GM13976 (cell line): ENCODE data around the gene ADORA2B.
"Not testable (repeated sequence)": the region's sequence is repeated elsewhere in the genome, so short reads cannot be mapped to it uniquely, and the experiment has no call there.

ENCODE experiments used
- DNase-seq: peaks from one replicate; pipeline ENCODE4 v3.0.0; 2012; ENCODE audit warnings: low spot score
- in situ Hi-C: fragments of 300-500 bp; cut with MboI; formaldehyde crosslinking; loops from one replicate; pipeline ENCODE4 v1.12.0; 2022; ENCODE audit warnings: low sequenced_read_pairs, mixed read lengths, inconsistent platforms; ENCODE audit not compliant: unreplicated experiment
- TF ChIP-seq, protein P1 (sequence below): IDR thresholded peaks from 2 replicates; pipeline ENCODE4 v1.5.1; 2012; ENCODE audit warnings: borderline replicate concordance, mild to moderate bottlenecking; ENCODE audit not compliant: insufficient read depth; ENCODE audit errors: extremely low read depth, missing control alignments, control extremely low read depth

ADORA2B gene

GRCh38 chr17:15909481-15909991 is 35.4 kb upstream of the ADORA2B start:
- in situ Hi-C loops = no loop called here
- no peak for DNase-seq
- TF ChIP-seq, protein P1, sequence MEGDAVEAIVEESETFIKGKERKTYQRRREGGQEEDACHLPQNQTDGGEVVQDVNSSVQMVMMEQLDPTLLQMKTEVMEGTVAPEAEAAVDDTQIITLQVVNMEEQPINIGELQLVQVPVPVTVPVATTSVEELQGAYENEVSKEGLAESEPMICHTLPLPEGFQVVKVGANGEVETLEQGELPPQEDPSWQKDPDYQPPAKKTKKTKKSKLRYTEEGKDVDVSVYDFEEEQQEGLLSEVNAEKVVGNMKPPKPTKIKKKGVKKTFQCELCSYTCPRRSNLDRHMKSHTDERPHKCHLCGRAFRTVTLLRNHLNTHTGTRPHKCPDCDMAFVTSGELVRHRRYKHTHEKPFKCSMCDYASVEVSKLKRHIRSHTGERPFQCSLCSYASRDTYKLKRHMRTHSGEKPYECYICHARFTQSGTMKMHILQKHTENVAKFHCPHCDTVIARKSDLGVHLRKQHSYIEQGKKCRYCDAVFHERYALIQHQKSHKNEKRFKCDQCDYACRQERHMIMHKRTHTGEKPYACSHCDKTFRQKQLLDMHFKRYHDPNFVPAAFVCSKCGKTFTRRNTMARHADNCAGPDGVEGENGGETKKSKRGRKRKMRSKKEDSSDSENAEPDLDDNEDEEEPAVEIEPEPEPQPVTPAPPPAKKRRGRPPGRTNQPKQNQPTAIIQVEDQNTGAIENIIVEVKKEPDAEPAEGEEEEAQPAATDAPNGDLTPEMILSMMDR = no peak

DNA sequence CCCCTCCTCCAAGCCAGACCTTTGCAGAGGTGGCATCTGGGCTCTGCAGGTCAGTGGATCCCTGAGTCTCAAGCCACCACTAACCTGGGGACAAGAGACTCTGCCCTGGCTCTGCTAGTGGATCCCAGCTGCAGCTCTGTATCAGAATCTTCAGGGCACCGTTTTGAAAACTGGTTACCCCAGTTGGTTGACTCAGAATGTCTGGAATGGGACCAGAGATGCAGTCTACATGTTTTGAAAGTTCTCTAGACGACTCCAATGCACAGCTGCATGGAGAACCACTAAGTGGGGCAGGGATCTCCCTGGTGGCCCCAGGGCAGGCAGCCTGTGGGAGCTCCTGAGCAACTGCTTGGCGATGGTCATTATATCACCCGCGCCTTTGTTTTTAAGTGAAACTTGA is 34.1 kb upstream of the ADORA2B start:
- in situ Hi-C loops = no loop called here
- TF ChIP-seq, protein P1 = no peak
- DNase-seq = no peak

GRCh38 chr17:15911701-15912100 is 33.2 kb upstream of the ADORA2B start:
- DNase-seq, in situ Hi-C loops: not testable (repeated sequence)

DNA sequence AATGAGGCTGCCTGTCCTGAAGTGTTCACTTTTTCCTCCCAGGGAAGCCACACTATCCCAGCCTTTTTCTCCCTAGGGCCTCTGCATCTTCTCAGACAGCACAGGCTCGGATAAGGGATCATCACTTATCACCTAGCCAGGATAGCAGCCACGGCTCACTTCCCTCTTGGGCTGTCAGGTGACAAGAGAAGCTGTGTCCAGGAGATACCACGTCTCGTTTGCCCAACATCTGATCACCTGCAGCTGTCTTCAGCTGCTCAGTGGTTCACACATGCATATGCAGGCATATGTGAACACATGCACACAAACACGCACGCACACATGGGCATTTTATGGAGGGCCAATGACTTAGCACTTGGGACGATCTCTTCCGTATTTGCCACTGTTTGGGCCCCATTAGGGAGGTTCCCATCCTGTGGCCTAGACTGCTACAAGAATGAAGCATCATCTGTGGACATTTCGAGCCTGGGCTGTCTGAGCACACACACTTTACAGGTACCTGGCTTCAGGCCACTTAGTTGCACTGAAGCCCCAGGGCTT is 32.4 kb upstream of the ADORA2B start:
- in situ Hi-C loops = no loop called here
- no peak for DNase-seq
- TF ChIP-seq, protein P1 = no peak

GRCh38 chr17:15913826-15914225 is 31.1 kb upstream of the ADORA2B start:
- DNase-seq = no peak
- in situ Hi-C loops = no loop called here
- TF ChIP-seq, protein P1 = no peak

DNA sequence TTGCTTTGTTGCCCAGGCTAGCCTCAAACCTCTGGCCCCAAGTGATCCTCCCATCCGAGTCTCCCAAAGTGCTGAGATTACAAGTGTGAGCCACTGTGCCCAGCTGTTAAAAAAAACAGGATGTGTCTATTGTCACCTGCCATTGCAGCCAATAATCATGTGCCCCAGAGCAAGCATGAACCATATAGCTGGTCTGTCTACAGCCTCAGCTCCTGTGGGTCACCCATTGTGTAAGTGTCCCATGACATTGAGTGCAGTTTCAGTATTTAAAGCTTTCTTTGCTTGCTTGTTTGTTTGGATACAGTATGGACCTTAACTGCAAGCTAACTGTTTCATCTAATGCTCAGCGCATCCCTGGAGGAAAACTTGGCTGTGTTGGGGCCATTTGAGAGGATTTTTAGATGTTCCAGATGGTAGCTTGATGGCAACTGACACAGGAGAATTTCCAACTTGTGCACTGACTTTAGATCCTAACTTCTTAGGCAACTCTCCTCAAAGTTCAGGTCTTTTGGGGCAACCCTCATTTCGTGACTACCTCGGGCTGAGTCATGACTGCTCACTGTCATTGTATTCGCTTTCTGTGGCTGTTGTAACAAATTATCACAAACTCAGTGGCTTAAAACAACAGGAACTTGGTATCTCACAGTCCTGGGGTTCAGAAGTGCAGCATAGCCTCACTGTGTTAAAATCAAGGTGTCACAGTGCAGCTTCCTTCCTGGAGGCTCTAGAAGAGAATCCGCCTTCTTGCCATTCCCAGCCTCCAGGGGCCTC is 30.3 kb upstream of the ADORA2B start:
- in situ Hi-C loops = no loop called here
- no peak for DNase-seq
- TF ChIP-seq, protein P1 = no peak

DNA sequence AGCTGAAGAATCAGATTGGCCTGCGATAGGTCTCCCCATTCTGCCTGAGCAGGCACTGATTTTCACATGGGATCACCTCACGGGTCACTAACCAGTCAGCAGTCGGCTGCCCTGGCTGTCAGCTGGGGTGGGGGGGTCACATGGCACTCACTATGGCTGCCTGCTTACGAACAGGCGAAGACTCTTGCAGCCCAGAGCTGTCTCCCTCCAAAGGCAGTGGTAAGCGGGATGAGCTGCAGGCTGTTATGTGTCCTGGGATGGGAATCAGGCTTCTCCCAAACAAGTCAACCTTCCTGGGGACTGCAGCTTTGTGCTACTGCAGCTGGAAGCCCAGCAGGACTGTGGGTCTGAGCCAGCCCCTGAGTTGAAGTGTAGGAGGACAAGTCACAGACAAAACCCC is 29.0 kb upstream of the ADORA2B start:
- in situ Hi-C loops = no loop called here
- TF ChIP-seq, protein P1 = no peak
- no peak for DNase-seq
